DND-41 (cell line): Measurements from ENCODE around the gene DVL1.

Experiments
- EZH2 ChIP-seq: IDR thresholded peaks from 3 replicates; pipeline ENCODE4 v1.6.1; 2012; ENCODE audit warnings: borderline replicate concordance, low read depth, mild to moderate bottlenecking, moderate library complexity, low read length, inconsistent platforms; ENCODE audit not compliant: severe bottlenecking
- TF ChIP-seq, protein P1 (sequence below): IDR thresholded peaks from 2 replicates; pipeline ENCODE4 v1.5.1; 2012; ENCODE audit warnings: borderline replicate concordance, low read length, moderate library complexity, mild to moderate bottlenecking; ENCODE audit not compliant: poor library complexity, severe bottlenecking; ENCODE audit errors: extremely low read depth

DNA sequence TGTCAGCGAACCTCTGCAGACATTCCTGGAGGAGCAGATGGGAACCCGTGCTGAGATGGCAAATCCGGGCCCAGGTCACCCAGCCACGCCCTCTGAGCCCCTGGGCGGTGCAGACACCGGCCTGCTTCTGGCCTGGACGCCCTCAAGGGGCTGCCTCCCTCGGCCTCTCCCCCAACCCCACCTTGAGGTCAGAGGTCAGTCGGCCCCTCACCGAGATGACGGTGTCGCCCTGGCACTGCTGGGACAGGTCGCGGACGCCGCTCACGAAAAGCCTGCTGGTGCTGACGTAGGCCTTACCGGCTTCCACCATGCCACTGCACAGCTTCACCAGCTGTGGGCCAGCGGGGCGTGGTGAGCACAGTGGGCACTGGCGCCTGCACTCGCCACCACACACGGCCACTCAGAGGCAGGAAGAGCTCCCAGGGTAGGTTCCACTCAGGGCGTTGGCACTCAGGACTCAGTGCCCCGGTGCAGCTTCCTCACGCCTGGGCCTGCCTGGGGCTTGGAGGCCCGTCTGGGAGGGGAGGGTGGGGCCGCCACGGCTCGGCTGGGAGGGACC, 46.2 kb downstream of the DVL1 start:
- TF ChIP-seq, protein P1, sequence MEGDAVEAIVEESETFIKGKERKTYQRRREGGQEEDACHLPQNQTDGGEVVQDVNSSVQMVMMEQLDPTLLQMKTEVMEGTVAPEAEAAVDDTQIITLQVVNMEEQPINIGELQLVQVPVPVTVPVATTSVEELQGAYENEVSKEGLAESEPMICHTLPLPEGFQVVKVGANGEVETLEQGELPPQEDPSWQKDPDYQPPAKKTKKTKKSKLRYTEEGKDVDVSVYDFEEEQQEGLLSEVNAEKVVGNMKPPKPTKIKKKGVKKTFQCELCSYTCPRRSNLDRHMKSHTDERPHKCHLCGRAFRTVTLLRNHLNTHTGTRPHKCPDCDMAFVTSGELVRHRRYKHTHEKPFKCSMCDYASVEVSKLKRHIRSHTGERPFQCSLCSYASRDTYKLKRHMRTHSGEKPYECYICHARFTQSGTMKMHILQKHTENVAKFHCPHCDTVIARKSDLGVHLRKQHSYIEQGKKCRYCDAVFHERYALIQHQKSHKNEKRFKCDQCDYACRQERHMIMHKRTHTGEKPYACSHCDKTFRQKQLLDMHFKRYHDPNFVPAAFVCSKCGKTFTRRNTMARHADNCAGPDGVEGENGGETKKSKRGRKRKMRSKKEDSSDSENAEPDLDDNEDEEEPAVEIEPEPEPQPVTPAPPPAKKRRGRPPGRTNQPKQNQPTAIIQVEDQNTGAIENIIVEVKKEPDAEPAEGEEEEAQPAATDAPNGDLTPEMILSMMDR, result no peak
- TF ChIP-seq EZH2, result no peak
